HCT116 (cell line): Measurements from ENCODE around the gene RFX1. TPM values are rescaled to one million over a fixed set of nuclear protein-coding genes. Genes with fewer than 3 reads are reported as not detected.

Experiments used
- ATAC-seq: fragments of 200-7000 bp; cut with Tn5 transposase; 2 replicates; pipeline ENCODE4 v1.9.1; 2020; ENCODE audit warnings: mild to moderate bottlenecking, moderate library complexity
- BruUV-seq: library from RNA; stranded (reverse); fragments of 400-500 nt; replicated peaks from 2 replicates; lab custom pipeline; 2021; lab: Mats Ljungman, UMichigan
- CTCF ChIA-PET: fragments of 300-600 bp; sonication (Branson Sonifier 250); formaldehyde crosslinking; loops from one replicate; lab custom pipeline; 2021; ENCODE audit warnings: antibody characterized with exemption; lab: Charles Lee
- POLR2A ChIA-PET: fragments of 300-600, 350-600 bp; sonication (Branson Sonifier 250); formaldehyde crosslinking; loops from one replicate; lab custom pipeline; 2021; ENCODE audit warnings: antibody characterized with exemption; lab: Charles Lee
- RAD21 ChIA-PET, 2 experiments: fragments of 300-600 bp; sonication (Branson Sonifier 250); formaldehyde crosslinking; loops; one replicate each; lab custom pipeline; 2023; ENCODE audit warnings: low total read pairs in 2 of 2; ENCODE audit not compliant: uncharacterized antibody in 2 of 2, unreplicated experiment in 2 of 2, low non-redundant PET in 1 of 2; lab: Charles Lee
- DNase-seq: peaks from one replicate; pipeline ENCODE4 v3.0.0-alpha.2; 2010; ENCODE audit warnings: low read depth, low spot score
- H2AFZ ChIP-seq: fragments of 200-600 bp; shearing (Covaris generic), sonication (generic); 2 replicates; pipeline ENCODE4 v1.6.1; 2017; ENCODE audit warnings: low read depth, mixed run types, mixed read lengths, antibody characterized with exemption, low read length; ENCODE audit not compliant: poor library complexity, severe bottlenecking
- H3K27ac ChIP-seq: 2 replicates; pipeline ENCODE4 v1.5.1; 2012; ENCODE audit warnings: low read depth, low read length
- H3K27me3 ChIP-seq: fragments of 200-600 bp; sonication (generic); 2 replicates; pipeline ENCODE4 v1.6.1; 2016; ENCODE audit warnings: mixed run types, low read length, mixed read lengths; ENCODE audit not compliant: insufficient read depth
- H3K36me3 ChIP-seq, 2 experiments: fragments of 200-500 bp in 1 of 2; fragments of 200-600 bp in 1 of 2; sonication (Bioruptor generic) in 1 of 2; sonication (generic) in 1 of 2; 2 replicates each; pipeline versions ENCODE4 v1.5.1 to v1.6.1; 2014 to 2016; ENCODE audit warnings: low read length in 2 of 2, inconsistent platforms in 1 of 2, mixed read lengths in 1 of 2, mixed run types in 1 of 2; ENCODE audit not compliant: insufficient read depth in 2 of 2, control insufficient read depth in 1 of 2
- H3K4me1 ChIP-seq, 2 experiments: fragments of 200-600 bp in 1 of 2; sonication (generic) in 1 of 2; 2 replicates each; pipeline versions ENCODE4 v1.5.1 to v1.6.1; 2012 to 2017; ENCODE audit warnings: low read length in 2 of 2, inconsistent platforms in 1 of 2, mild to moderate bottlenecking in 1 of 2, mixed read lengths in 1 of 2, mixed run types in 1 of 2, moderate library complexity in 1 of 2; ENCODE audit not compliant: insufficient read depth in 2 of 2, control insufficient read depth in 1 of 2
- H3K4me2 ChIP-seq: fragments of 200-600 bp; sonication (generic); 2 replicates; pipeline ENCODE4 v1.6.1; 2017; ENCODE audit warnings: mixed run types, low read length, mixed read lengths
- H3K4me3 ChIP-seq, 2 experiments: fragments of 200-600 bp in 1 of 2; sonication (generic) in 1 of 2; replicated peaks in 1 of 2; 2 replicates each; pipeline ENCODE4 v1.5.1; 2011 to 2016; ENCODE audit warnings: low read length in 2 of 2, control low read depth in 1 of 2, low read depth in 1 of 2, mild to moderate bottlenecking in 1 of 2, mixed read lengths in 1 of 2, mixed run types in 1 of 2
- H3K79me2 ChIP-seq: fragments of 200-600 bp; sonication (generic); 2 replicates; pipeline ENCODE4 v1.6.1; 2017; ENCODE audit warnings: mild to moderate bottlenecking, mixed run types, low read length, moderate library complexity, mixed read lengths; ENCODE audit not compliant: insufficient read depth
- H3K9ac ChIP-seq: fragments of 200-600 bp; sonication (generic); 2 replicates; pipeline ENCODE4 v1.6.1; 2016; ENCODE audit warnings: low read length, mixed read lengths
- H3K9me2 ChIP-seq: fragments of 200-600 bp; sonication (generic), shearing (Covaris generic); 2 replicates; pipeline ENCODE4 v1.6.1; 2017; ENCODE audit warnings: mixed run types, mild to moderate bottlenecking, moderate library complexity; ENCODE audit not compliant: insufficient read depth
- H3K9me3 ChIP-seq, 2 experiments: fragments of 200-500 bp in 1 of 2; fragments of 200-600 bp in 1 of 2; sonication (Bioruptor generic) in 1 of 2; sonication (generic) in 1 of 2; 2 replicates each; pipeline ENCODE4 v1.6.1; 2014 to 2017; ENCODE audit warnings: low read length in 2 of 2, mixed read lengths in 2 of 2, inconsistent platforms in 1 of 2, low read depth in 1 of 2, mild to moderate bottlenecking in 1 of 2, mixed run types in 1 of 2, moderate library complexity in 1 of 2; ENCODE audit not compliant: control insufficient read depth in 1 of 2, insufficient read depth in 1 of 2
- H4K20me1 ChIP-seq: fragments of 200-600 bp; sonication (generic), shearing (Covaris generic); 2 replicates; pipeline ENCODE4 v1.6.1; 2017; ENCODE audit warnings: mixed run types, mild to moderate bottlenecking, moderate library complexity; ENCODE audit not compliant: insufficient read depth
- CBX3 ChIP-seq: IDR thresholded peaks from 2 replicates; pipeline ENCODE4 v1.6.1; 2012; ENCODE audit warnings: low read depth
- CEBPB ChIP-seq: IDR thresholded peaks from 2 replicates; pipeline ENCODE4 v1.6.1; 2012; ENCODE audit warnings: low read depth
- EGR1 ChIP-seq: IDR thresholded peaks from 2 replicates; pipeline ENCODE4 v1.6.1; 2012; ENCODE audit warnings: low read depth
- ELF1 ChIP-seq: IDR thresholded peaks from 2 replicates; pipeline ENCODE4 v1.6.1; 2012; ENCODE audit warnings: low read depth, borderline replicate concordance
- EZH2phosphoT487 ChIP-seq: fragments of 200-600 bp; IDR thresholded peaks from 2 replicates; pipeline ENCODE4 v1.6.1; 2018; ENCODE audit warnings: antibody characterized with exemption, borderline replicate concordance
- FOSL1 ChIP-seq: IDR thresholded peaks from 2 replicates; pipeline ENCODE4 v1.6.1; 2012; ENCODE audit warnings: low read depth
- JUND ChIP-seq: IDR thresholded peaks from 2 replicates; pipeline ENCODE4 v1.6.1; 2012
- POLR2A ChIP-seq: IDR thresholded peaks from 2 replicates; pipeline ENCODE4 v1.7.0; 2011; ENCODE audit warnings: borderline replicate concordance; ENCODE audit not compliant: insufficient read depth, insufficient read length; ENCODE audit errors: extremely low read depth
- SIN3A ChIP-seq: IDR thresholded peaks from 2 replicates; pipeline ENCODE4 v1.6.1; 2012; ENCODE audit warnings: low read depth
- SP1 ChIP-seq: IDR thresholded peaks from 2 replicates; pipeline ENCODE4 v1.6.1; 2012; ENCODE audit warnings: low read depth
- SRF ChIP-seq: IDR thresholded peaks from 2 replicates; pipeline ENCODE4 v1.6.1; 2012; ENCODE audit warnings: low read depth
- ZFX ChIP-seq: fragments of 450-650 bp; IDR thresholded peaks from 2 replicates; pipeline ENCODE4 v1.6.1; 2017
- ZNF274 ChIP-seq: fragments of 200-500 bp; sonication (Bioruptor generic); IDR thresholded peaks from 2 replicates; pipeline ENCODE4 v1.6.1; 2014; ENCODE audit warnings: mild to moderate bottlenecking, low read depth, low read length, inconsistent platforms
- intact Hi-C: fragments of 100-400 bp; cut with micrococcal nuclease; formaldehyde crosslinking; loops from 2 replicates; pipeline ENCODE4 v1.10.0; 2022
- total RNA-seq: library from RNA; stranded (reverse); gene quantifications from one replicate; pipeline ENCODE4 v1.2.1, GENCODE V29; 2021; ENCODE audit not compliant: unreplicated experiment
- TF ChIP-seq, protein P1 (sequence below), 3 experiments: fragments of 200-600 bp in 1 of 3; sonication (generic) in 1 of 3; IDR thresholded peaks in 2 of 3; conservative IDR thresholded peaks in 1 of 3; 2 replicates each; pipeline ENCODE4 v1.5.1; 2012 to 2017; ENCODE audit warnings: low read depth in 2 of 3, low read length in 2 of 3, antibody characterized with exemption in 1 of 3, borderline replicate concordance in 1 of 3, control low read depth in 1 of 3, mild to moderate bottlenecking in 1 of 3, mixed read lengths in 1 of 3, mixed run types in 1 of 3, moderate library complexity in 1 of 3; ENCODE audit not compliant: insufficient read depth in 1 of 3
- TF ChIP-seq, protein P2 (sequence below): IDR thresholded peaks from 2 replicates; pipeline ENCODE4 v1.6.1; 2012
- TF ChIP-seq, protein P3 (sequence below): IDR thresholded peaks from 2 replicates; pipeline ENCODE4 v1.6.1; 2012

Gene RFX1
- total RNA-seq, 1 experiment from 2014 or later, result 16.3 TPM

DNA sequence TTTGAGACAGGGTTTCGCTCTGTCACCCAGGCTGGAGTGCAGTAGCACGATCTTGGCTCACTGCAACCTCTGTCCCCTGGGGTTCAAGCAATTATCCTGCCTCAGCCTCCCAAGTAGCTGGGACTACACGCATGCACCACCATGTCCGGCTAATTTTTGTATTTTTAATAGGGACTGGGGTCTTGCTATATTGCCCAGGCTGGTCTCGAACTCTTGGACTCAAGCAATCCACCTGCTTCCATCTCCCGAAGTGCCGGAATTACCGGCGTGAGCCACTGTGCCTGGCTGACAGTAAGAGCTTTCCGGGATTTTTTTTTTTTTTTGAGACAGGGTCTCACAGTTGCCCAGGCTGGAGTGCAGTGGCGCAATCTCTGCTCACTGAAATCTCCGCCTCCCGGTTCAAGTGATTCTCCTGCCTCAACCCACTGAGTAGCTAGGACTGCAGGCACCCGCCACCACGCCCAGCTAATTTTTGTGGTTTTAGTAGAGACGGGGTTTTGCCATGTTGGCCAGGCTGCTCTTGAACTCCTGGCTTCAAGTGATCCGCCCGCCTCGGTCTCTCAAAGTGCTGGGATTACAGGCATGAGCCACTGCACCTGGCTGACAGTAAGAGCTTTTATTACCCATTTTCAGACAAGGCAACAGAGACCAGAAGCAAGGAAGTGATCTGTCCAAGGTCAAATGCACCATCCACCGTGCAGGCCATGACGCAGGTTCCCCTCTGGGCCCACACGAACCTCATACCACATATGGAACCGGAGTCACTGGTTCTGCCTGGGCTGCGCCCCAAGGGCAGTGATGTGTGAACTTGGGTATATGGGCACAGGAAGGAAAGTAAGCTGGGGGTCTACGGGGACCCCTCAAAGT, 21.0 kb downstream of the RFX1 start:
- ChIA-PET POLR2A (no interaction called here), RAD21 (no interaction called here), CTCF (no interaction called here)
- no peaks in the 10 kb centered on the region for H3K27me3 ChIP-seq
- H3K36me3 ChIP-seq, result no peaks in the 10 kb centered on the region; a peak in 1 of 4 replicates
- H2AFZ ChIP-seq, result no peak overlapping the region
- no peak for DNase-seq
- no peak for ATAC-seq
- intact Hi-C loops, result no loop called here
- H3K4me2 ChIP-seq, result no peak overlapping the region
- H3K79me2 ChIP-seq, result no peaks in the 10 kb centered on the region
- BruUV-seq, result no TSS peak
- H4K20me1 ChIP-seq, result no peaks in the 10 kb centered on the region
- no peak overlapping the region for H3K27ac ChIP-seq
- no peak overlapping the region for H3K9ac ChIP-seq
- TF ChIP-seq CEBPB, result no peak
- TF ChIP-seq, protein P1, sequence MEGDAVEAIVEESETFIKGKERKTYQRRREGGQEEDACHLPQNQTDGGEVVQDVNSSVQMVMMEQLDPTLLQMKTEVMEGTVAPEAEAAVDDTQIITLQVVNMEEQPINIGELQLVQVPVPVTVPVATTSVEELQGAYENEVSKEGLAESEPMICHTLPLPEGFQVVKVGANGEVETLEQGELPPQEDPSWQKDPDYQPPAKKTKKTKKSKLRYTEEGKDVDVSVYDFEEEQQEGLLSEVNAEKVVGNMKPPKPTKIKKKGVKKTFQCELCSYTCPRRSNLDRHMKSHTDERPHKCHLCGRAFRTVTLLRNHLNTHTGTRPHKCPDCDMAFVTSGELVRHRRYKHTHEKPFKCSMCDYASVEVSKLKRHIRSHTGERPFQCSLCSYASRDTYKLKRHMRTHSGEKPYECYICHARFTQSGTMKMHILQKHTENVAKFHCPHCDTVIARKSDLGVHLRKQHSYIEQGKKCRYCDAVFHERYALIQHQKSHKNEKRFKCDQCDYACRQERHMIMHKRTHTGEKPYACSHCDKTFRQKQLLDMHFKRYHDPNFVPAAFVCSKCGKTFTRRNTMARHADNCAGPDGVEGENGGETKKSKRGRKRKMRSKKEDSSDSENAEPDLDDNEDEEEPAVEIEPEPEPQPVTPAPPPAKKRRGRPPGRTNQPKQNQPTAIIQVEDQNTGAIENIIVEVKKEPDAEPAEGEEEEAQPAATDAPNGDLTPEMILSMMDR (IDR thresholded peaks at IDR 0.05 in 2 of 3, conservative IDR thresholded peaks at IDR 0.05 in 1 of 3; ENCODE audit: borderline replicate concordance in 1 of 3, insufficient read depth in 1 of 3, low read depth in 2 of 3, low read length in 2 of 3), result no peak
- TF ChIP-seq SIN3A, result no peak
- TF ChIP-seq EGR1, result no peak
- TF ChIP-seq POLR2A, result no peak
- TF ChIP-seq ZFX, result no peak
- TF ChIP-seq, protein P2, sequence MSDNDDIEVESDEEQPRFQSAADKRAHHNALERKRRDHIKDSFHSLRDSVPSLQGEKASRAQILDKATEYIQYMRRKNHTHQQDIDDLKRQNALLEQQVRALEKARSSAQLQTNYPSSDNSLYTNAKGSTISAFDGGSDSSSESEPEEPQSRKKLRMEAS, result no peak
- no peak for TF ChIP-seq SP1
- TF ChIP-seq JUND, result no peak
- no peak for TF ChIP-seq ELF1
- TF ChIP-seq, protein P3, sequence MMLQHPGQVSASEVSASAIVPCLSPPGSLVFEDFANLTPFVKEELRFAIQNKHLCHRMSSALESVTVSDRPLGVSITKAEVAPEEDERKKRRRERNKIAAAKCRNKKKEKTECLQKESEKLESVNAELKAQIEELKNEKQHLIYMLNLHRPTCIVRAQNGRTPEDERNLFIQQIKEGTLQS, result no peak
- no peak for TF ChIP-seq CBX3
- no peak for TF ChIP-seq EZH2phosphoT487
- TF ChIP-seq SRF, result no peak
- no peak for TF ChIP-seq ZNF274
- no peak for TF ChIP-seq FOSL1
- no peaks in the 10 kb centered on the region for H3K9me3 ChIP-seq
- H3K4me1 ChIP-seq, result peaks cover 8 to 12% of the 10 kb centered on the region in 2 experiments; a peak in 3 of 4 replicates
- H3K4me3 ChIP-seq, result no peak overlapping the region
- no peaks in the 10 kb centered on the region for H3K9me2 ChIP-seq
